DMS153 treated with DMSO at 0.1 percent for 48 hours (cell line): ENCODE measurements around the gene PPIB.

Experiments used
- DNase-seq: peaks from one replicate; lab custom pipeline; 2025; ENCODE audit not compliant: unreplicated experiment; lab: John Stamatoyannopoulos, UW

Gene PPIB

DNA sequence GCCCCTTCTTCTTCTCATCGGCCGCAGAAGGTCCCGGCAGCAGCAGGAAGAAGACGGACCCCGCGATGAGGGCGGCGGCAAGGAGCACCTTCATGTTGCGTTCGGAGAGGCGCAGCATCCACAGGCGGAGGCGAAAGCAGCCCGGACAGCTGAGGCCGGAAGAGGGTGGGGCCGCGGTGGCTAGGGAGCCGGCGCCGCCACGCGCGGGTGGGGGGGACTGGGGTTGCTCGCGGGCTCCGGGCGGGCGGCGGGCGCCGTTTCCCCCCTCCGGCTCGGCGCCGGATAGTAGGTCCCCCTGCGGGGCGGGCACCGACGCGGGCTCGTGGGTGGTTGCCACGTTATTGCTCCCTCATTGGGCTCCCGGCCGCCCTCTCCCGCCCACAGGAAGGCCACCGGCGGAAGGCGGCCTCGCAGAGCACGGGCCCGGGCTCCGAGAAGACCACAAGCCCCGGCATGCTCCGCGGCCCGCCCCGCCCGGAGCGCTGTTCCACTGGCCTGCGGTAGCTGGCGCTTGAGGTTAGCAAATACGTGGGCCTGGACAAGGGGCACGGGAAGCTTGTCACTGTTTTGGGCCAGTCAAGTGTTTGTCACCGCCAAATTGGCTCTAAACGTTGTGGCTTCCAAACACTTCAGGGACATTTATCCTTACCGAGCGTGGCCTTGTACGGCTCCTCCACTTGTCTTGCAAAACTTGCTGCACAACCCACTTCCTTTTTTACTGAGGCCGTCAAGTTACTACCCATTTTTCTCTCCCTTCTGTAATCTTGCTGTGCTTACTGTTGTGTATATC lies at the start of gene PPIB:
PPIB (minus strand) TSS at position 154 of the 790 bp plus-strand sequence; CDS start at position 118, 36 bp downstream.
- peak; percentile 65 for DNase-seq

DNA sequence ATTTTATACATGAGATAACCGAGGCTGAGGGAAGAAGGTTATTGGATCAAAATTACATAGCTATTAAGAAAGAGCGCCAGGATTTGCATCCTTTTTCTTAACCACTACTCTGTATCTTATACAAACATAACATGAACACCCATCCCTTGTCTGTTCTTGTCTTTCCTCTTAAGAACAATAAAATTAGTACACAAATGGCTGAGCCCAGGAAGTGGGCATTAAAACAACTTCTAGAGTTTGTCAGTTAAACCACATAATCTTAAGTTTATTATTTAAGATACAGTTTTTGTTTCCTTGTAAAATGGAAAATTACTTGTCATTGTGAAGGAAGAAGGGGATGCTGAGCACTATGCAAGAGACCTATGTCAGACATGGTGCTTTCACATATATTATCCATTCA lies 48.9 kb upstream of the PPIB start:
- DNase-seq, result no peak

DNA sequence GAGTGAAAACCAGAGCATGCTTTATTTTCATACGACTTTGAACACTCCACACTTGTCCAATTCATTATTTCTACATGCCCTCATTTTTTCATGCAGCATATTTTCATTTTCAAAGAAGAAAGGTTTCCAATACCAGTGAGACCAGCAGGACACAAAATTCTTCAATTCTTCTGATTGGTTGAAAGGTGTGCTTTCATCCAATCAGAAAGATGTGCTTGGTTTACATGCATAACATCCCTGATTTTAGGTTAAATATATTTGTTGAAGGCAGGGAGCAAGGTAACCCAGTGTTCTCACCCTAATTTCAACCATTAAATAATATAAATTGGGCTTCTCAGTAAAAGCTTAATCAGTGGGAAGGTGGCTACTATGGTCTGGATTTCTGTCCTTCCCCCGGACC lies 47.5 kb upstream of the PPIB start:
- no peak for DNase-seq

DNA sequence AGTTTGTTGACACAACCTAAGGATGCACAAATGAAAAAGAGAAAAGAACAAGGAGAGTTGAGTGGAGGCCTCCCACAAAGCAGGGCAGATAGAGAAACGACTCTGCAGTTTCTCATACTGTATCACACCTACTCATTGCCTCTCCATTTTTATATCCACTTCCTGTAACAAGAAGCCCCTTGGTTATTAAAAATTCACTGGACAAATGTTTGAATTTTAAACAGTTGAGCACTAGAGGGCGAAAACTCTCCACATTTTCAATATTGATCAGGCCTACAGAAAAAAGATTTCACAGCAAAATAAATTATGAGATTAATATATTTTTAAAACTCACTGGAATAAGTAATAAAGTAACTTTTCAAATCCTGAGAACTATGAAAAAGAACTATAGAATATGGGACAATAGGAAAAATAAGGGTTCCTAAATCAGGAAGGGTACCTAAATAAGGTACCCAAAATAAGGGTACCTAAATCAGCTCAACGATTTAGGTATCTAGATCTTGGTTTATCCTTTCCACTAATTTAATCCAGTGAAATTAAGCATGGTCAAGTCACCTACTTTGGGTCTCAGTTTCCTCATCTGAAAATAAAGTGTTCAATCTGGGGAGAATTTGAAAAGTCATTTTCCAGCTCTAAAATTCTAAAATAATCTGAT lies 47.0 kb upstream of the PPIB start:
- peak; percentile 25 for DNase-seq

DNA sequence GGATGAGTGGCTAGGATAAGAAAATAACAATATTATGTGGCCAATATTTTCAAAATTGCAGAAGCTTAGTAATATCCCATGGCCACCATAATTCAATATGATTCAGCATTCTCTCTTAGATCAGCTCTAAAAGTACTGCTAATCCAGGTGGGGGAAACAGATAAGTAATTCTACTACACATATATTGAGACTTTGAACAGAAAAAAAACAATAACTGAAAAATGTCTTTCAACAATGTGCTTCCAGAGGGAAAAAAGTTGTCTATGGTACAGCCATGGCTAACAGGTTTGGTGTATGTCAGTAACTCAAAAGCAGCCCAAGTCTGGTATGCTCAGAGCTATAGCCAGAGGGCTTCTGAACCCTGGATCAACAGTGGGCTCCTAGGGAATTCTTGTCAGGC lies 42.4 kb upstream of the PPIB start:
- DNase-seq, result no peak

DNA sequence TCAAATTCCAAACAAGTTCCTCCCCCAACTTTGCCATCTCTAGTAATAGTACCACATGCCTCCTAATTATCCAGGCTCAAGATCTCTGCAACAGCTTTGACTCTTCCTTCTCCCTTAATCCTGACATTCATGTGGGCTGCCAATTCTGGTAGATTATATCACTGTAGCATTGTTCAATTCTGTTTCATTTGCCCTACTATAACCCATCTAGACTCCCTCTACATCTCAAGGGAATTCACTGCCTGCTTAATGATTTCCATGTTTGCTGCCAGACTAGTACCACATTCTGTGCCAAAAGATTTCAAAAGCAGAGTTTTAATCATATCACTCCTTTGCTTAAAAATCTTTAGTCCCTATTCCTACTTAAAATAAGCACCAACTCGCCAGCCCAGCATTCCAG lies 34.6 kb upstream of the PPIB start:
- DNase-seq, result no peak

DNA sequence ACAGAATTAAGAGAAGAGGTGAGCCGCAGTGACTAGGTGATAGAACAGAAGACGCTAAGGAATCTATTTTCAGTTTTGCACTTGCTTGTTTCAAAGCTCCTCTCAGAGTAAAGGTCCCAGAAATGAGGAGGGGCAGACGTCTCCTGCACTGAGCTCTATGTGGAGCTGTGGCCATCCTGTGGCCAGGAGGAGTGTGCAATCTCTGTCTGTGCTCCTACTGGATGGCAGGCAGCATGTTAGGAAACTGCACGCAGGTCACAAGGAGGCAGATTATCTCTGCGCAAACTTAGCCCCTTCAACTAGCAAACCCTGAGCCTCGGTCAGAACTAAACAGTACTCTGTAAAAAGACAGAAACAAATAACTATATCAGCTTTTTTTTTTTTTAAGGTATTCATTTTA lies 31.1 kb upstream of the PPIB start:
- no peak for DNase-seq

DNA sequence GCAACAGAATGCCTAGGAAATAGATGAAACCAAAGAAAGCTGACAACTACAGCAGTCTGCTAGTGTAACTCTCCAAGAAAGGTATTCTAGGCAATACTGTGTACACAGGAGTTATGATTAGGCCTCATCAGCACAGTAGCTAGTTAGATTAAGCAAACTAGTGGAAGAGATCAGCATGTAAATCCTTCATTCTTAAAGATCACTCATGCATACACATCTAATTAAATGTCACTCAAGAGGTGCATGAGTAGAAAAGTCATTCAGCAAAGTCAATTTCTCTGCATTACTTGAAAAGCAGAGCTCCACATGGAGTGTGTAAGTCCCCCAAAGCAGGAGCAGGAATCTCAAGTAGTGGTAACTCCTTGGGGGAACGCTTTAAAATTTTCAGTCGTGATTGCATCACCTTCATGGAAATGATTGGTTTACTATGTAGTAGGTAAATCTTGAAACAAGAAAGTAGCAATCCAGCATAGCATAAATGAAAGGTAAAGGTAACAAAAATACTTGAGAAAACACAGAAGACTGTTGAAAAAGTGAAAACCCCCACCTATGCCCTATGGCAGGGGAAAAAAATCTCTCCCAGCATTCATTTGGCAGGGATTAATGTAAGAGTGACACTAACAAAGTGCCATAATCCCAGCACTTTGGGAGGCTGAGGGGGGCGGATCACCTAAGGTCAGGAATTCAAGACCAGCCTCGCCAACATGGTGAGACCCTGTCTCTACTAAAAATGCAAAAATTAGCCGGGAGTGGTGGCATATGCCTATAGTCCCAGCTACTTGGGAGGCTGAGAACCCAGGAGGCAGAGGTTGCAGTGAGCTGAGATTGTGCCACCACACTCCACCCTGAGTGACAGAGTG lies 29.4 kb upstream of the PPIB start:
- no peak for DNase-seq

DNA sequence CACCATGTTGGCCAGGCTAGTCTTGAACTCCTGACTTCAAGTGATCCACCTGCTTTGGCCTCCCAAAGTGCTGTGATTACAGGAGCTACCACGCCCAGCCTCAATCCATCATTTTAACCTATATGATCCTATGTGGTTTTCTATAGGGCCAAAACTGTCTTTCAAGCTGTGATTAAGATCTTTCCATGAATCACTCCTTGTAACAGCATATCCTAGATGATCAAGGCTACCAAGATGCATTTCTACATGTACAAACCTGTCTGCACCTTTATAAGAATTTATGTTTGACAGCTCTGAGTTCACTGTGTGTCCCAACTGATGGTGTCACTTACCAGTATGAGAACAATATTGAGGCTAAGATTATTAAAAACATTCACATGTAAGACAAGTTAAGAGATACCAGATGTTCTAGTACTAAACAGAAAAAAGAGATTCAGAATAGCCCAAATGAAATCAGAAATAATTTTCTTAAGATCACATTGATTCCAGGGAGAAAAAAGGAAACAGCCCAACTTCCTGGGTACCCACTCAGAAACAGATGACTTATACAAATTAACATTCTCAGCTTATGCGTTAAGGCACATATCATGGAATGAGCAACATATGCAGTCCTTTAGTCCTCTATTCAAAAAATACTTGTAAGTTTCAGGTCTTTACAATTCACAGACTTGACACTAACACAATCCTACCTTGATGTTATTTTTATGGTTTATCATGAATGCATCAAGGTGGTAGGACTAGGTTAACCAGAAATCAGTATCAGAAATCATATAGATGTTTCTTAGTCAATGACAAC lies 24.8 kb upstream of the PPIB start:
- DNase-seq, result no peak

DNA sequence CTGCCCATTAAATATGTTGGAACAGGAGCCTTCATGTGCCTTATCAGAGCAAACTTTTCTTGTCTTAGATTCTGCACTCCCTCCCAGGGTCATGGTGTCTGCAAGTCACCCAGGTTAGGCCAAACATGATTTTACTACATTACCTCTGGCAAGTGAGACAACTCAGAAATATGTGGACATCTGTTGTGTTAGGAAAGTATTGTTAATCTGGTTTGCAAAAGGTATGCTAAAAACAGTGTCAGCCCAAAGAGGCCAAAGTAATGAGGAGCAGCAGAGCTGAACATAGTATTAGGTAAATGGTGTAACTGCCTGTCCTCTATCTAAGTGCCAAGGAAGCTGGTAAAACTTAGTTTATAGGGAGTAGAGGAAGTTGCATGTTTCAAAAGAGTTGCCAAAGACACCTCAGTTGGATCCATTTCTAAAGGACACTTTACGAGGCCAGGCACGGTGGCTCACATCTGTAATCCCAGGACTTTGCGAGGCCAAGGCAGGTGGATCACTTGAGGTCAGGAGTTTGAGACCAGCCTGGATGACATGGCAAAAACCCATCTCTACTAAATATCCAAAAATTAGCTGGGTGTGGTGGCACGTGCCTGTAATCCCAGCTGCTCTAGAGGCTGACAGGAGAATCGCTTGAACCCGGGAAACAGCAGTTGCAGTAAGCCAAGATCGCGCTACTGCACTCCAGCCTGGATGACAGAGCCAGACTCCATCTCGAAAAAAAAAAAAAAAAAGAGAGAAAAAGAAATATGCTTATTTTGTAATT lies 22.5 kb upstream of the PPIB start:
- no peak for DNase-seq

DNA sequence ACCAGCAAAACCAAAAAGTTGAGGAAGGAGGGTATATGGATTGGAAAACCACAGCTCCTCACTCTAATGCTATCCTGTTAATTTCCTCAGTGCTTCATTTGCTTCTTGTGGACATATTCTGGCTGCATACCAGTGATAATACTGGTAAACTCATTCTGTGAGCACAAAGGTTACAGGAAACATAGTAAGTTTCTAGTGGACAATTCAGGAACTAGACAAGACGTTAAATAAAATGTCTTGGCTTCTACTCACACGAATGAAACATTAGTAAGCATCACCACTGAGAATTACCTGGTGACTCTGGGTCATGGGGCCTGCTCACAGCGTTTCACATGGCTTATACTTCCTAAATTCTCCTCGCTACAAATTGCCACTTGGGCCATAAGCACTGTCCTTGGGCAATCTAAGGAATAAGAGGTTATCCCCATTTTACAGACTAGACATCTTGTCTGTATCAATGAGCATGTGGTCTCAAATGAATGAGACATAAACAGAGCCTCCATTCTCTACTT lies 20.1 kb upstream of the PPIB start:
- DNase-seq, result no peak

DNA sequence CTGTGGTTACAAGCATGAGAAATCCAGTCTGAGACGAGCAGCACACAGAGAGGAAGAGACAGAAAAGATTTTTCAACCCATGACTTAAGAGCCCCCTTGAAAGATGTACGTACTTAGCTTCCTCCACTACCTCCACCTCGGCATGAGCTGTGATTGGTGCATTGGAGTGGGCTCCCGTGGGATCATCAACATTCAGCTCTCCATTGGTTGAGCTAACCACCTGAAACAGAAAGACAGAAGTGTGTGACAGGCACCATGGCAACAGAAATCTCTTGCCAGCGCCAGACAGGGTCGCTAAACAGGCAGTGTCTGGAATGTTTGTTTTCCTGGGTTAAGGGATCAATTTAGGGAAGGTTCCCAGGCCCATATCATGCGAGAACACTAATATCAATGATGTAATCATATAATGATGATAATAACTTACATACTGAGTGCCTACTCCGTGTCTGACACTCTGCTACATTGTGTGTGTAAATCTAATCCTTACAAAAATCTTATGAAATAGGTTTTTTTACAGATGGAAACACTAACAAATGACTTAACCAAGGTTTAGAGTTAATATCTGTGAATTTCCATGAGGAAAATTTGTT lies 17.5 kb upstream of the PPIB start:
- DNase-seq, result no peak

DNA sequence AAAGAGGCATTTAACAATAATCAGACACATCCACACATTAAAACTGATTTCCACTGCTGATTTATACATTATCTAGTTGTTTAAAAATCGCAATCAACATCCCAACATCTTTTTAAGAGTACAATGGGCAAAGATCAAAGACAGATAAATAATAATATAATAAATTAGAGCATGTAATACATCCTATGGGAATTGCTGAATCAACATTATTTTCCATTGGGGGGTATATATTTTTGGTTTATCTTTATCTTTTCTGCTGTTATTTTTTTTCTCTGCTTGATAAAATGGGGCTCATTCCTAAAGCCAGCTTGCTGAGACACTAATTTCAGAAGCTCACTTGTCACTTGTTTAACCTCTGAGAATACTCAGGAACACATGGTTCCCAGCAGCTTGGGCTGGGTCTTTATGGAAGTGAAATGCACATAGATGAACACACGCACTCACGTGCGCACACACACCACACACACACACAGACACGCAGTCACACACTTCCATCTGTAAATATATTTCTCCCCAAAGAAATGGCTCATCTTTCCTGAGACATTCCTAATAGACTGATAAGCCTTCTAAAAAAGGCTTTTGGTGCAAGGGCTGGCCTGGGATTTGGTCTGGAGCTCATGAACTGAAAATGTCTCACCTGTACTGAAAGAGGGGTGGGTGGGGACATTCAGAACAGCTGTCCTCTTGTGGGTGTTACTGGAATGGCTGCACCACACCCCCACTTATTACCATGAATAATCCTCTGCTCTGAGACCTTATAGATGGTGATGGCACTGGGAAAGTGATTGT lies 3.5 kb upstream of the PPIB start:
- DNase-seq, result no peak

DNA sequence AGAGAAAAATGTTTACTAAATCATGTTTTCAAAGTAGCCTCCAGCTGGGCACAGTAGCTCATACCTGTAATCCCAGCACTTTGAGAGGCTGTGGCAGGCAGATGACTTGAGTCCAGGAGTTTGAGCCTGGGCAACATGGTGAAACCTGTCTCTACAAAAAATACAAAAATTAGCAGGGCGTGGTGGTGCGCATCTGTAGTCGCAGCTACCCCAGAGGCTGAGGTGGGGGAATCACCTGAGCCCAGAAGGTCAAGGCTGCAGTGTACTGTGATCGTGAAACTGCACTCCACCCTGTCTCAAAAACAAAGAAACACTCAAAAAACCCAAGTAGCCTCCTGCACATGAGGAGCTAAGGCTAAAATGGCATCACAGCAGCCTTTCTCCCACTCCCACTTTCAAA lies 1.6 kb upstream of the PPIB start:
- no peak for DNase-seq

DNA sequence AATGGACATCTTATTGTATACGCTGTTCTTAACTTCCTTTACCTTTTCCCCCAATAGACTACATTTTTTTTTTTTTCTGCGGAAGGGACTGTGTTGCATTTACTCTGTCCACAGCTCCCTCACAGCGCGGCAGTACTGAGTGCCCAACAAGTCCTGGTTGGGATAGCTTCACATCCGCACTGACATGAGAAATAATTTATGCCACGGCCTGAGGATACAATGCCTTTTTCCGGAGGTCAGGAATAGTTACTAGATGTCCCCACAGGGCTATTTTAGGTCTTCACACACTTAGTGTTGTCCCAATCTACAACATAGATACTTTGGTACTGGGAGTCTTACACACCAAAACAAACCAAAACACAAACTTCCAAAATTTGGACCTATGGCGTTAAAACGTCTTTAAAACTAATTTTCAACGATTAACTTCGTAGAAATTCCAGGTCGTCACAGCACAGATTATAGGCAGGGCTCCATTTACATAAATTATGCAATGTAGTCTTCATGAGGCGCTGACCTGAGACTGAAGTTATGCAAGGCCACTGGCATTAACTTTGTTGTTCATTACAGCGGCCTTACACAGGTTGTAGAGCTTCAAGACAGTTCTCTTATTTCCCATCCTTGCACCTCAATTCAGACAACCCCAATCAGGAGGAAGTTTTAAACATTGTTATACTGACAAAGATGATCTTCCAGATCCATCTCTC lies 989 bp upstream of the PPIB start:
- DNase-seq, result no peak

DNA sequence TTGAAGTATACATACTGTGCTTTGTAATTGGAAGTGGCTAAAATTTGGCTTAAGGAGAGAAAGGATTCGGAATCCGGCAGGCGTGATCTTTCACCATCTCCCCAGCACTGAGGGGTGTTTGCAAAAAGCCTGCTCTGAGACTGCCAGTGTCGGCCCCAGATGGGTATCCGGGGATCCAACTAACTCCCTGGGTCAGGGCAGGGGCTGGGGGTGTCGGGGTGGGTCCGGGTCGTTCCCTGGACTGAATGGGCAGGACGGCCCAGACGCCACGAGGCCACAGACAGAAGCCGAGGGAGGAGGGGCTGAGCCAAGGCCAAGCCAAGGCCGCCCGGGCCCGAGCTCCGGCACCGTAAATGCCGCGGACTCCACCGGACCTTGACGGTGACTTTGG lies 349 bp downstream of the PPIB start:
- no peak for DNase-seq

DNA sequence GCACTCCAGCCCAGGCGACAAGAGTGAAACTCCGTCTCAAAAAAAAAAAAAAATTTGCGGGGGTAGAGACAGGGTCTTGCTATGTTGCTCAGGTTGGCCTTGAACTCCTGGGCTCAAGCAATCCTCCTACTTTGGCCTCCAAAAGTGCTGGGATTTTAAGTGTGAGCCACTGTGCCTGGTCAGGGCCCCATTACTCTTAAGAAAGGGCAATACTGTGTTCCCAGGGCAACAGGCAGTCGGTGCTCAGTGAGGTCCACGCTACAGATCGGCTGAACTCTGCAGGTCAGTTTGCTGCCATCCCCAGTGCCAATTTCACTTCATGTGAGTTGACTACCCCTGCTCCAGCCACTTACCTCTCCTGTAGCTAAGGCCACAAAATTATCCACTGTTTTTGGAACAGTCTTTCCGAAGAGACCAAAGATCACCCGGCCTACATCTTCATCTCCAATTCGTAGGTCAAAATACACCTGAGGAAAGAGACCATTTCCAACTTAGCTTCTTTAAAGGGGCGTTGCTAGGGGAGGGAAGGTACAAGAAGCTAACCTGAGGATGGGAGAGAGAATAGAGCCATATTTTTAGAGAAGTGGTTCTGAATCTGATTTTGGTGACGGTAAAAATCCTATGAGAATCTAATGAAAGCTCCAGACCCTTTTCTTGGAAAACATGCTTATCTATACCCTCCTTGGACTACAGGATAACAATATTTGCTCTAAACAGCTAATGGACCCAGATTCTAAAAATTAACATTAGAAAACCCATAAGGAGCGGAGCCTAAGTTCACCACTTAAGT lies 939 bp downstream of the PPIB start:
- DNase-seq, result no peak
